Left renal pelvis (tissue), 4 donors: Measurements from ENCODE around the gene SYCE1L. TPM values are rescaled to one million over a fixed set of nuclear protein-coding genes. Genes with fewer than 3 reads are reported as not detected.
"Not testable (repeated sequence)": the region's sequence is repeated elsewhere in the genome, so short reads cannot be mapped to it uniquely, and the experiment has no call there.

Source experiments
- DNase-seq, 4 donors: peaks; one replicate each; pipeline ENCODE4 v3.0.0-alpha.2; 2013; ENCODE audit warnings: low read depth in 4 of 4, low spot score in 3 of 4
- polyA plus RNA-seq, 4 donors: library from polyadenylated mRNA; unstranded; fragments of 120-200 nt; gene quantifications; one replicate each; pipeline ENCODE4 v1.2.1, GENCODE V29; 2013; ENCODE audit not compliant: insufficient read length in 4 of 4

SYCE1L gene
- polyA plus RNA-seq, 4 donors = 3.2 to 11.1 (median 3.4) TPM

DNA sequence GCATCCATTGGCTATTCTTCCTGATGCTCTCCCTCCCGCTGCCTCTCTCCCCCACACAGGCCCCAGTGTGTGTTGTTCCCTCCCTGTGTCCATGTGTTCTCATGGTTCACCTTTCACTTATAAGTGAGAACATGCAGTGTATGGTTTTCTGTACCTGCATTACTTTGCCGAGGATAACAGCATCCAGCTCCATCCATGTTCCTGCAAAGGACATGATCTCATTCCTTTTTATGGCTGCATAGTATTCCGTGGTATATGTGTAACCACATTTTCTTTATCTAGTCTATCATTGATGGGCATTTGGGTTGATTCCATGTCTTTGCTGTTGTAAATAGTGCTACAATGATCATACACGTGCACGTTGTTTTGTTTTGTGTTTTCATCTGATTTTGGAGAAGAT is 43.3 kb downstream of the SYCE1L start:
- DNase-seq = not testable (repeated sequence)

DNA sequence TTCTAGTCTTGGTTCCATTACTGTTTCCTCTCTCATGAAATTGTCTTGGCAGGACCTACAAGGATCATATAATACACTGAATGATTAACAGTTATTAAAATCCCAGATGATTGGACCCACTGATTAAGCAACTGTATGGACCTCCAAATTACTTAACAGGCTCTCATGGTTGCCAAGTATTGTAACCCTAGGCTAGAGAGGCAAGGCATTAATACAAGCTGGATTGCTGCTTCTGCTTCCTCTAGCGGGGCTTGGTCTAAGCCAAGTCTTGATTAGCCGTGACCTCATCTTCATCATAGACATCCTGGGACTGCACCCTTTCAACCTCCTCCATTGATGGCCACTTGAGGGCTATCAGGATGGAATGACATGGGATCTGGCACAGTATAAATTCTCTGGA is 46.9 kb downstream of the SYCE1L start:
- no peak for DNase-seq

DNA sequence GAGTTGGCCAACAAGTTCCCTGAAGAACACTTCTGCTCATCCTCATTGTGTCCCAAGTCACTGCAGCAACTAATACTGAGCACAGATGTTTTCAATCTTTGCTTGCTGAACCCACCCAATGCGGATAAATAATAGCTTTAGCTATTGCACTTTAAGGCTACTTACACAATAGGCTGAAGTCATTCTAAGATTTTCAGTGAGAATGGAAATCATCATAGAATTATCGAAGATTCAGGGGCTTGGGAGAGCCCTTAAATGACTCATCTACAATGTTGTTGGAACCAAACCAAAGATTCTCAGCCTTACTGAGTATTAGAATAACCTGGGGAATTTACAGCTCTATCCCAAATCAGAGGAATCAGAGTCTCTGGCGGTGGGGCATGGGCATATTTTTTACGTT is 51.2 kb downstream of the SYCE1L start:
- no peak for DNase-seq

Other genes starting within 250 kb of the SYCE1L start
- gene MON1B, start 8.2 kb upstream of the SYCE1L start, polyA plus RNA-seq = 10 to 100 TPM; 16.8 to 31.1 (median 24.2) TPM
- gene ADAMTS18, start 235.6 kb downstream of the SYCE1L start, polyA plus RNA-seq = 1 to 10 TPM; 2.8 to 9.1 (median 4.3) TPM